HG02981 (cell line): ENCODE measurements around the gene TAP2.

Source experiments
- ATAC-seq: cut with Tn5 transposase; IDR thresholded peaks from one replicate; pipeline ENCODE4 v1.9.1; 2021; ENCODE audit warnings: mild to moderate bottlenecking, moderate library complexity; ENCODE audit not compliant: unreplicated experiment

Gene TAP2

DNA sequence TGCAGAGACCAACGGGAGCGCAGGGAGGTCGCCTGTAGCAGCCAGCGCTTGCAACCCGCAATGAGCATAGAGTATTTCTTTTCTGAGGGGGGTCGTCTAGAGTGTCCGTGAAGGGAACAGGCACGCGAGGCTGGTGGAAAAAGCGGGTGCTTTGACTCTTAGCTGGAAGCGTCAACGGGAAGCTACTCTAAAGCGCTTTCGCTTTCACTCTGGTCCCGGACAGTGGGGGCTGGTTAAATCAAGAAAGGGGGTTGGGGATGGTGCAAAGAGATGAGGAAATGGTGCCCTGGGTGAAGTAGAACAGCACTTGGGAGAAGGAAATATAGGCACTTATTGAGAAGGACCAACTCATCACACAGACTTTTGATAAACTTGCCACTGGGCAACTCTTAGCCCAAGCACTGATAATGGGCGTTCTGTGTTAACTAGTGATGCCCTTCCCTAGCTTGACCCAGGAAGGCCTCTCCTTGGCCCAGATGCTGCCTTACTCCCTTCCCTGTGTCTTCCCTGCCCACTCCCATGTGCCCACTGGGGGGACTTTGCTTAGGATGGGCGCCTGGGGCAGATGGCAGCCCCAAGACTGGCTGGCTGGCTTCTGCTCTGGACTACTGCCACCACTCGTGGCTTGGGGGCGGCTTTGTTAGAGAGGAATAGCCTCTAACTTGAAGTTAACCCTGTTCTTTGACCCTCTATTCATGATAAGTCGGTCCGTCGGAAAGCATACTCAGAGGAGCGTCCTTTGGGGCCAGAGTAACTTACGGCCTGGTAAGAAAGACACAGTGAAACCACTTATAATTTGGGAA lies 16.0 kb upstream of the TAP2 start:
- peak; percentile 10 for ATAC-seq

DNA sequence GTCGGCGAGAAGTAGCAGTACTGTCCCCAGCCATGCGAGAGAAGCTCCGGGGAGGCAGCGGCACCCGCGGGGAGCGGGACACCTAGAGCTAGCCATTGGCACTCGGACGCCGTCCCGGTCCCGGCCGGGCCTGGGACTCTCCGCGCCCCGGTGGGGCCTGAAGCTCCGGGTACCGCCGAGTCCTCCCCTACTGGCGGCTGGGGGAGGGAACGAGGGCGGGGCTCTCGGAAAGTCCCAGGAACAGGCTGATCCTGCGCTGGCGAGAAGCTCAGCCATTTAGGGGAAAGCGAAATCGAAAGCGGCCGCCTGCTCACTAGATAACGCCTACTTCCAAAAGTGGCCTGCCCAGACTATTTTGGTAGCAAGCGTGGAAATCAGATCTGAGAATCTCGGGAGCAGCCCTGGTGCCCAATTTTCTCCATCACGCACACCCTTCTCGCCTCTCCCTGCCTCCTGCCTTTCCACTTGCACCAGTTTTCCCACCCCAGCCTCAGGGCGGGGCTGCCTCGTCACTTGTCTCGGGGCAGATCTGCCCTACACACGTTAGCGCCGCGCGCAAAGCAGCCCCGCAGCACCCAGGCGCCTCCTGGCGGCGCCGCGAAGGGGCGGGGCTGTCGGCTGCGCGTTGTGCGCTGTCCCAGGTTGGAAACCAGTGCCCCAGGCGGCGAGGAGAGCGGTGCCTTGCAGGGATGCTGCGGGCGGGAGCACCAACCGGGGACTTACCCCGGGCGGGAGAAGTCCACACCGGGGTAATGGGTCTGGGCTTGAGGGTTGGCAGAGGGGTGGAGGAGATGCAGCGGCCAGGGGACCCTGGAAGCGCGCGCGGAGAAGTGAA lies 15.2 kb upstream of the TAP2 start, which contains the start of the genes PSMB9 and TAP1:
TSS of gene PSMB9 (plus strand) at position 652 of the 835 bp plus-strand sequence. CDS start at position 690, 38 bp downstream.
TSS of gene TAP1 (minus strand) at position 164 of the 835 bp plus-strand sequence. CDS start at position 96, 68 bp downstream.
- peak; percentile 84 for ATAC-seq

DNA sequence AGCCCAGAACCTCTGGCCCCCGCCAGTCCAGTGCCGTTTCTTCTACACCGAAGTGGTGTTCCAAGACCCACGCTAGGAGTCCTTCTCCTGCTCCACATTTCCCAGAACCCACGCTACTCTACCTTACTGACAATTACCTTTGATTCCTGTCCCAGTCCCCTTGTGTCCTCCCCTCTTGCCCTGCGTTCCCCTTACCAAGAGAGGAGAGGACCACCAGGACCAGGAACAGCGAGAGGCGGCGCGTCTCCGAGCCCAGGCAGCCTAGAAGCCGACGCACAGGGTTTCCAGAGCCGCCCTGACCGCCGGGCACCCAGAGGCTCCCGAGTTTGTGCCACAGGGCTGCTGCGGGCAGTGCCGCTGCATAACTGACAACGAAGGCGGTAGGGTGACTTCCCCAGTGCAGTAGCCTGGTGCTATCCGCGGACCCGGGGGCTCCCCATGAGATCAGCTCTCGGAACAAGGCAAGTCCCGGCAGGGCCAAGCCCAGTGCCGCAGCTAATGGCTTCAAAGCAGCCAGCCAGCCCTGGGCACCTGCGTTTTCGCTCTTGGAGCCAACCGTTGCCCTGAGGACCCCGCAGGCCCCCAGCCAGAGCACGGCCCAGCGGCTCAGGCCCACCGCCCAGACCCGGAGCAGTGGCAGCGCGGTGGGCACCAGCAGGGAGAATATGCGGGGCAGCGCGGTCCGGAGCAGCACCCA lies 14.5 kb upstream of the TAP2 start:
- ATAC-seq, result peak; percentile 12

DNA sequence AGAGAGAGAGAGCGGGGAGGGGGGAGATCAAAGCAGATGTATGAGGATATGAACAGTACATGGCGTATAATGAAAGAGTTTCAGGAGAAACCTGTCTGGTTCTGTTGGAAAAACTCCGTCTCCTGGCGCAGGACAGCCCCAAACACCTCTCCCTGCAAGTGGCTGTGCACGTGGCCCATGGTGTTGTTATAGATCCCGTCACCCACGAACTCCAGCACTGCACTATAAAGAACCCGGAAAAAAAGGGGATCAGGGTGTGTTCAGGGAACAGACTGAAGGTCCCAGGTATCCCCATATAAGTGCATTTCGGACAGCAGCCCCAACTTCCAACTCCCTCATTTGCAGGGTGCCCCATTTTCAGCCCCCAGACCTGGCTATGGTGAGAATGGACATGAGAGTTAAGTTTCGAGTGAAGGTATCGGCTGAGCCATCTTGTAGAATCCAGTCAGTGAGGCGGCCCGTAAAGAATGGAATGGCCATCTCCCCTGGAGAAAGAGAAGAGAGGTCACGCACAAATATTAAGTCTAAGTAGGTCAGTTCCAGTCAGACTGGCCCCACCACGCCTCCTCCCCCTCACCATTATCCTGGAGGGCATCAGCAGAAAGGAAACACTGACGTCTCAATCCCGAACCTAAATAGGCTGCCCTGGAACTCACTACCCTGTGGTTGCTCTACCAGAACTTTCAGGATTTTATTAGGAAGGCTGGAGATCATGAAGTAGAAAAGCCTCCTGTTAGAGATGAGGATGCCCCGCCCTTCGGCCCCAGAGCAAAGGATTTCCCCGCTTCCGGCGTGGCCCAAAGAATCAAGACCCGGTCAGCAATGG lies 13.7 kb upstream of the TAP2 start:
- ATAC-seq, result no peak

DNA sequence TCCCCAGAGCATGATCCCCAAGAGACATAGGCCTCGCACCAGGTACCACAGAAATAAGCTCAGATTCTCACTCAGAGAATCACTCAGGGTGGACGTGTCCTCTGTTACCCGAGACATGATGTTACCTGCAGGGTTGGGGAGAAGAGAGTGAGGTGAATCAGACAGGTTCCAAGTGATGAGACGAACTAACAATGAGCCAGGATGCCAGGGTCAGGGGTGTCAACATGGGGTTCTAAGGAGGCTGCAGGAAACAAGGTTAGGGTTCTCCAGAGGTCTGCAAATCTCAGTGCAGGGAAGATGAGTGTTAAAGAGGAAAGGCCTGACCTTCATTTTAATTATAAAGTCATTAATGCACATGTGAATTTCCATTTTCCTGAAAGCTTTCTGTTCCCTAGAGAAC lies 12.5 kb upstream of the TAP2 start:
- no peak for ATAC-seq

DNA sequence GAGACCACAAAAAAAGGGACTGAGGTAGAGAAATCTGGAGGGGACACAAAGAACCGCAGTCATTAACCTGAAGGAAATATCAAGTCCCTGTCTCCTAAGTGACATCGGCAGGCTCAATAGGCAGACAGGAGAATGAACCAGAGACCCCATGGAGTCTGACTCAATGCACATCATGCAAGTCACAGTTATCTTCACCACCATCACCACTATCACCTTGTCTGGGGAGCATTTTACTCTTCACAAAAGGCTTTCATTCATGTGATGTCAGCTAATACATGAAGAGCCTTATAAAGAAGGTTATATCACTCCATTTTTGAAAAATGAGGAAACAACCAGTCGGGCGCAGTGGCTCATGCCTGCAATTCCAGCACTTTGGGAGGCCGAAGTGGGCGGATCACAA lies 10.6 kb upstream of the TAP2 start:
- no peak for ATAC-seq

DNA sequence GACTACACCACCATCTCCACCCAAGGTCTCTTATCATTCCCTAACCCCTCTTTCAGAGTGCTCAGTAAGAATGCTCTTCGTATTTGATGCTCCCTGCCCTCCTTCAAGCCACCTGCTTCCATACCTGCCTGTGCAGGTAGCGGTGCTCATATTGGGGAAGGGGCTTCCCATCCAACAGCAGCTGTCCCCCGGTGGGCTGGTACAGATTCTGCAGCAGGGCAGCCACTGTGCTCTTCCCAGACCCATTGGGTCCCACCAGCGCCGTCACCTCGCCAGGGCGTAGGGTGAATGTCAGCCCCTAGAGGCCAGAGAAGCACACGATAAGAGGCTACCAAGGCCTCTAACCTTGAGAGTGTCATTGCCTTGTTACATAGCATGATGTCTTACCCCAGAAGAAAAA lies 9.3 kb upstream of the TAP2 start:
- ATAC-seq, result no peak

DNA sequence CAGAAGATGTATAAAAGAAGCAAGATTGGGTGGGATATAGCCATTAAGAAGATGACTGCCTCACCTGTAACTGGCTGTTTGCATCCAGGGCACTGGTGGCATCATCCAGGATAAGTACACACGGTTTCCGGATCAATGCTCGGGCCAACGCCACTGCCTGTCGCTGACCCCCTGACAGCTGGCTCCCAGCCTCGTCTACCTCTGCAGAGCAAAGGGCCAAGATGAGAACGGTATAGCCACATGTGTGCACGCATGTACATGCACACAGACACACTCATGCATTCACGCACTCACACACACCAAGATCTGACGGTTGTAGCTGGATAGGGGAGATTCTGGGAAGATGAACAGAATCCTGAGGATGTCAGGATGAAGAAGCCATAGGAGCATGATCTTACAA lies 8.5 kb upstream of the TAP2 start:
- no peak for ATAC-seq

DNA sequence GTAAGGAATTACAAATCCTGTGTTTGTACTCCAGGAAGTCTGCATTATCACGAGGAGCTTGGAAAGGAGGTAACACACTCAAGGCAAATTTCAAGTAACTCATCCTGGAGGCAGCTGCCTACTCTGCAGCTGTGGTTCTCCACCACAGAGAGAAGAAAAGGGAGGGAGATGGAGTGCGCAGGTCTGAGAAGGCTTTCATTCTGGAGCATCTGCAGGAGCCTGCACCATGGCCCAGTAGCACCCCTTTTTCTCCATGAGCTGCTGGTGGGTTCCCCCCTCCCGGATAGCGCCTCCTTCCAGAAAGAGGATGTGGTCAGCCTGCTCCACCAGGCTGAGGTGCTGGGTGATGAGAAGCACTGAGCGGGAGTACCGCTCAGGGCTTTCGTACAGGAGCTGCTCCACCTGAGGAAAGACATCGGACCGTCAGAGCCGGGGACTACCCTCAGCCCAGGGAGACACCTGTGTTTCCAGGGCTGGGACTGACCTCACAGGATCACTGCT lies 6.9 kb upstream of the TAP2 start:
- ATAC-seq, result no peak

DNA sequence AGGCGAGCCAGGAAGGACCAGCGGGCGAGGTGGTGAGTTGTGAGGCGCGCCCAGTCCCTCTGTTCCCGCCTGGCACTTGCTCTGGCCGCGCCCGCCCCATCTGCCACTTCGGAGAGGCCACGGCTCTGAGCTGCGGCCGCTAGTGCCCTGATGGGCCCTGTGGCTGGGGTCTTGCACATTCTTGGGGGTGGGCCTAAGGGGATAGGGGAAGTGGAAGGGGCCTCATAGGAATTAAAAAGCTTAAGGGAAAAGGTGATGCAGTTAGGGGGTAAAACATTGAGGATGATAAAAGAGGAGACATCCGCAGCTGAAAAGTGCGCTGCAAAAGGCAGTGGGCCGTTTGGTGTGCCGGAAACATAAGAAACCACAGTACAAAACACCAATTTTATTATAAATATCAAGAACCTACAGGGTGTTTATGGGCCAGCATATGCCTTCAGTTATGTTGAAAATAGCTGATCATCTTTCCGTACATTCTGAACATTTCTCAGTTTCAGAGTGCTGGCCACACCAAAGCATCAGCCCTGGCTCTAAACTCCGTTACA lies 6.4 kb upstream of the TAP2 start:
- ATAC-seq, result no peak

DNA sequence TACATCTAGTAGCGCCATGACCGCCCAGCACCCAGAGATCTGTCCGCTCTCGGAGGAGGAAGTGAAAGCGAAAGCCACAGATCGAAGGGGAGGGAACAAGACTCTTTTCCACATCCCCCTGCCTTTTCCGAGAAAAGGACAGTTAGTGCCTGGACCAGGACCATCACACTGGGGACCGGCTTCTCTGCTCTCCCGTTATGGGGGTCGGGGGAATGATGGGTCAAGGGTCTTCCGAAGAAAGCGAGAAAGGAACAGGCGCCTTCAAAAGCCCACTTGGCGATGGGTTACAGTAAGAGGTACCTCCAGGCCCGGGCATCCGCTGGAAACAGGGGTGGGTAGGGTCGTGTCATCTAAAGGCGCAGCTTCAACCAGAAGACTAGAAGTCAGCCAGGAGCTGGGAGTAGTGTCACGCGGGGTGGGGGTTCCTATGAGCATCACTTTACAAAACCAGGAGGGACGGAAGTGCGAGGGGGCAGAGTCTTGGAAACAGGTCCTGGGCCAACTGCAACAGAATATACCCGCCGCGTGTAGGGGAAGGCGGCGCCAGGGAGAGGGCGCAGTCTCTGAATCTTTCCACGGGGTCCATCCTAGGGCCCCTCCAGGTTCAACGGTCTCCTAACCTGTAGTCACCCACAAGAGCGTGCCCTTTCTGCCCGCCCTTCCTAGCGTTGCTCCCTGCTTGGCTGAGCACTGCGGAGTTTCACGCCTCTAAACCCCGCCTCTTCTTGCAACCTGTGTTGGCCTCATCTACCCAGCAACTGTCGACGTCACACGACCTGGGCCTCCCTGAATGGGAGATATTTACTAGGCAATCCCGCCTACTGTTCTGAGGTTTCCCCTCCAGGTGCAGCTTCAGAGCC lies 5.7 kb upstream of the TAP2 start, which contains the start of gene PSMB8:
TSS of gene PSMB8 (minus strand) at position 69 of the 860 bp plus-strand sequence. CDS start at position 18, 51 bp downstream.
- ATAC-seq, result peak; percentile 66

DNA sequence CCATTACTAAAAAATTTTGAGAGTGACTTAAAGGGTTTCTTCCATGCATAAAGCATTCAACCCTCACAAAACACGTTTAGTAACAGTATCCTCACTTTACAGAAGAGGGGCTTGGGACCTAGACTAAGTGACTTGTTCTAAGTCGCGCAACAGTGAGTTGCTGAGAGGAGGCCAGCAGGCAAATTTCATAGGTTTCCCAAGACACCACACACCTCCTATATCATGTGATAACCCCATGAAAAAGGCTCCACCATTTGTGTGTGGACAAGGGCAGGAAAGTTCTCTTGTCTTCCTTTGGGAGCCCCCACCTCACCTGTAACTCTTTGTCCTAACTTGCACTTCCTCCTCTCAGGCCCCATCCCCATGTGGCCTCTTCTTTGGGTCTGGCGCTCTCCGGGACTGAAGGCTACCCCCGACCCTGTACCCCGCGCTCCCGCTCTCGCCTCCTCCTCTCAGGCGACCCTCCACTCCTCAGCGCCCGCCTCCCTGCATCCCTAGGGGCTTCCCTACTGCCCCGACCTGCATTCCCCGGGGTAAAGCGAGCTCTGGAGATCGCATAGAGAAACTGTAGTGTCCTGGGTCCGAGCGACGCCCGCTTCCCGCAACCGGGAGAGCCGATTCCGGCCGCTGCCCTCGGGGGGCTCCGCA lies 4.9 kb upstream of the TAP2 start:
- ATAC-seq, result no peak

DNA sequence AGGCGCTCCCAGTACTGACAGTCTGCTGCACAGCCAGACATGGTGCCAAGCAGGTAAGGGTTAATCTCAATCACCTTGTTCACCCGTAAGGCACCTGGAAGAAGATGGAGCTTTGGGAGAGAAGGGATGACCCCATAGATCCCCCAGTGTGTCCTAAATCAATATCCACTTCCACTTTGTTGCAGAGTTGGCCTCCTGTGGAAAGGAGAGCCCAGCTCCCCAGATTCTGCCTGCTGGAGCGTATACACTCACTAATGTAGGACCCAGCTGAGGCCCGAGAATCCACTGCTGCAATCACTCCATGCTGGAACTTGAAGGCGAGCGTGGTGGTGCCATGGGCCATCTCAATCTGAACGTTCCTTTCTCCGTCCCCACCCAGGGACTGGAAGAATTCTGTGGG lies 4.2 kb upstream of the TAP2 start:
- ATAC-seq, result no peak

DNA sequence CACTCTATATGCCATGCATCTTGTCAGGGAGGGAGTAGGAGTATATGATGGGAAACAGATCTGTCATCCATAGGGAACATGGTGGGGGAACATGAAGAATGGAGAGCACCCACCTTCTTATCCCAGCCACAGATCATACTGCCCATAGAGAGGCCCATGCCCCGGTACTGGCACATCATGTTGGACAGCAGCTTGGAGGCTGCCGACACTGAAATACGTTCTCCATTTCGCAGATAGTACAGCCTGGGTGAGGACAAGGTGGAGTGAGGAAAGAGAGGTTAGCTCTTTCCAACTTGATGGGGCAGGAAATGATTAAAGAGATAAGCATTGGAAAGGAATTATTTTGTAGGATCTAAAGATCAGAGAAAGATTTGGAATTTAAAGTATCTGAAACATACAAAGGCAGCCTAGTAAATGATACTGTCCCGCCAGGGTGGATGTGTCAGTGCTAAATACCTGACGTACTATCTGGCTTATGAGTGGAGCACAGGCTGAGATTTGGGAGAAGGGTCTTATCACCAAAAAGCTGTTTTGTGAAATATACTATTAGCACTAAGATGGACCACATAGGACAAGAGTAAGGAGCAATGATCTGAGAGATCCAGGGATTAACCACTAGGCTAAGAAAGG lies 3.6 kb upstream of the TAP2 start:
- ATAC-seq, result no peak

DNA sequence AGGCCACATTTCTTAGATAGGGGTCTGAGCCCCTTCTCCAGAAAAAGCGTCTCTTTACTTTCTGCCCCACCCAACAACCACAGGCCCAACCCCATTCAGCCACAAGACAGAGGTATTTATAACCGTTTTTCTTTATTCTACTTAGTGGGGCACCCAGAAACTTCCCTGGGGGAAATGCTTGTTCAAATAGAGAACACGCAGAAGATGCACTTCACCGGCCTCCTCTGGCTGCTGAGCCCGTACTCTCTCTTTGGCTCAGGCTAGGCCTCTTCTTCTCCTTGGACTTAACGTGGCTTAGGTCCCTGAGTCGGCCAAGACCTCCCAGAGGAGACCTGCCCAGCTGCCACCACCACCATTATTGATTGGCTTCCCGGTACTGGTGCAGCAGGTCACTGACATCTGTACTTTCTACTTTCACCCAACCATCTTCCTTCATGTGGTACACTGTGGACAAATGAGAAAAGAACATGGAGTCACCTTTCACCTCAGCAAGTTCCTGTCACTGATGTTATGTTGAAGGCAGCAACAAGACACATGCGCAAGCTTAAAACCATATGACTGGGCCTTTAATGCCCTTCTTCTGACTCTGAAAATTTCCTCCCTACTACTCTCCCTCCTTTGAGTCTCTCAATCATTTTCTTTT lies 2.2 kb upstream of the TAP2 start:
- no peak for ATAC-seq

DNA sequence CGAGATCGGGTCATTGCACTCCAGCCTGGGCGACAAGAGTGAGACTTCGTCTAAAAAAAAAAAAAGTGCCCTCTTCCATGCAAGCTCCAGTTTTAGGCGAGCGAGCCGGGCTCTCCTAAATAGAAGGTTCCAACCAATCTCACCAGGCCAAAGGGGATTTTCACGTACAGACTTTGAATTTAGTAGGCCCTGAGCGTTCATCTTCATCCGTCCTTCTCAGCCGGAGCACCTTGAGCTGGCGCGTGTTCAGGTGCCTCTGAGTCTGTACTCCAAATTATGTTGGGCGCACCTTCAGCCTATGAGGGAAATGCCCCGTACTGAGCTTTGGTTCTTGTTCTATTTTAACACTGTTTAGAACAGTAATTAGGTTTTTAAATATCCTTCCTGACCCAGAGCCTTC lies 817 bp upstream of the TAP2 start:
- no peak for ATAC-seq

DNA sequence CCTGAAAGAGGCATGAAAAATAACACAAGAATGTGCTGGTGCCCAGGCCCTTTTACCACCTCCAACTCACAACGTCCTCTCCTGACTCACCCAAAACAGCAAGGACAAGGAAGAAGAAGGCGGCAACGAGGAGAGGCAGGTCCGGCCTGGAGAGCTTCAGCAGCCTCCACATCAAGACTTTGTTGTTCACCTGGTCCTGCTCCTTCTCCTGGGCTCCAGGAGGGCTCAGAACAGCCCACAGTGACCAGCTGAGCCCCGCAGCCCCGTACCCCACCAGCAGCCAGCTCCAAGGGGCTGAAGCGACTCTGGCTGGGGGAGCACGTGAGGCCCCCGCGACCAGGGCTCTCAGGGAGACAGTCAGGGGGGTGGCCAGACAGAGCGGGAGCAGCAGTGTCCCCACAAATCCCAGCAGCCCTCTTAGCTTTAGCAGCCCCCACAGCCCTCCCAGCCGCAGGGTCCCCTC lies 857 bp downstream of the TAP2 start:
- ATAC-seq, result no peak
